BLaER1 treated with 17β-estradiol and CSF1 and Interleukin-3, amounts not matched to agents 10 nM and 100 nM (cell line): Measurements from ENCODE around the gene NUDT14.

Experiments
- H3K27ac ChIP-seq, 11 experiments: shearing (Covaris generic); formaldehyde crosslinking; 2 replicates each; pipeline ENCODE4 v1.8.1; 2022
- H3K27me3 ChIP-seq, 11 experiments: shearing (Covaris generic); formaldehyde crosslinking; 2 replicates each; pipeline ENCODE4 v1.8.1; 2022
- H3K36me3 ChIP-seq, 11 experiments: shearing (Covaris generic); formaldehyde crosslinking; 2 replicates each; pipeline ENCODE4 v1.8.1; 2022
- H3K4me1 ChIP-seq, 10 experiments: shearing (Covaris generic); formaldehyde crosslinking; 2 replicates each; pipeline ENCODE4 v1.8.1; 2022
- H3K4me2 ChIP-seq, 11 experiments: shearing (Covaris generic); formaldehyde crosslinking; 2 replicates each; pipeline ENCODE4 v1.8.1; 2022
- H3K4me3 ChIP-seq, 10 experiments: shearing (Covaris generic); formaldehyde crosslinking; 2 replicates each; pipeline ENCODE4 v1.8.1; 2022
- H3K9ac ChIP-seq, 11 experiments: shearing (Covaris generic); formaldehyde crosslinking; 2 replicates each; pipeline ENCODE4 v1.8.1; 2022
- H3K9me3 ChIP-seq, 11 experiments: shearing (Covaris generic); formaldehyde crosslinking; replicated peaks in 1 of 11; 2 replicates each; pipeline ENCODE4 v1.8.1; 2022
- H4K20me1 ChIP-seq, 11 experiments: shearing (Covaris generic); formaldehyde crosslinking; 2 replicates each; pipeline ENCODE4 v1.8.1; 2022
- Cebpa-rat ChIP-seq, 11 experiments: shearing (Covaris generic); IDR thresholded peaks; 2 replicates each; pipeline ENCODE4 v1.8.1; 2022

The NUDT14 gene

DNA sequence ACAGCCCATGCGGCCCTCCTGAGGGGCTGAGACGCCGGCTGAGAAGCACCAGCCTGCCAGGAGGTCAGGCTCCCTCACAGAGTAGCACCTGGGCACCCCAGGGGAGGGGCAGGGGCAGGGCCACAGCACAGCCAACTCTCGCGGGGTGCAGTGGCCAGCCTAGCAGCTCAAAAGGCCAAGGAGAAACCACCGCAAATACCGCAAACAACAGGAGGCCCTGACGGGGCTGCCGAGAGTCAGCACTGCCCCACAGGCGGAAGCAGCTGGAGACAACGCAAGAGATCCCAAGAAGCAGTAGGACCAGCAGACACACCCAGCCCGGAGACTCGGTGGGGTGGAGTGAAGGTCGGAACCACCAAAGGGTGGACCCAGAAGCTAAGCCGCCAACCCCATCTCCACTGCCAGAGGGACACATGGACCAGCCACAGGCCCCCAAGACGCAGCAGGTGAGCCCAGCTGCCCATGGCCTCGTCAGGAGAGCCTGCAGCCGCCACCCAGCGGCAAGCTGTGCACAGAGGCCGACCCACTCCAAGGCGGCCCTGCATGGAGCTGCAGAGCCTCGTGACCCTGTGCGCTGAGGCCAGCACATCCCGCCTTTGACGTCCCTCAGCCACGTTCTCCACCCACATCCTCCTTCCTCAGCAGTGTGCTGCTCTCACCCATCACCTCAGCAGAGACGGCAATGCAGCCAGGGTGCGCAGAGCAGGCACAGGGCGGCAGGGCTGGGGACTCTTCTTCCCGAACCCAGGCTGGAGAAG, 35.6 kb upstream of the NUDT14 start:
- Histone ChIP-seq H3K9me3 (no peaks in the 10 kb centered on the region), H3K4me2 (no peak overlapping the region), H4K20me1 (peaks cover 52 to 100% (median 100%) of the 10 kb centered on the region in 11 experiments; a peak in 21 of 22 replicates), H3K27me3 (peaks cover 0 to 15% (median 0%) of the 10 kb centered on the region in 11 experiments; a peak in 6 of 22 replicates), H3K27ac (no peak overlapping the region), H3K4me1 (peaks cover 17 to 79% (median 57%) of the 10 kb centered on the region in 10 experiments), H3K36me3 (peaks cover 50 to 80% (median 59%) of the 10 kb centered on the region in 11 experiments), H3K4me3 (no peak overlapping the region), H3K9ac (no peak overlapping the region)
- no peak for TF ChIP-seq Cebpa-rat (IDR thresholded peaks at IDR 0.05)

DNA sequence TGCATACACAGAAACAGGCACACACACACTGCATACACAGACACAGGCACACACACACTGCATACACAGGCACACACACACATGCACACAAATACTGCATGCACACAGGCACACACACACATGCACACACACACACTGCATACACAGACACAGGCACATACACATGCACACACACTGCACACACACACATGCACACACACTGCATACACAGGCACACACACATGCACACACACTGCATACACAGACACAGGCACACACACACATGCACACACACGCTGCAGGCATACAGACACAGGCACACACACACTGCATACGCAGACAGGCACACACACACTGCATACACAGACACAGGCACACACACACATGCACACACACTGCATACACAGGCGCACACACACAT, 34.5 kb upstream of the NUDT14 start:
- no peak overlapping the region for H3K9ac ChIP-seq
- peaks cover 52 to 100% (median 97%) of the 10 kb centered on the region in 11 experiments; a peak in 21 of 22 replicates for H4K20me1 ChIP-seq
- H3K4me1 ChIP-seq = peaks cover 17 to 79% (median 56%) of the 10 kb centered on the region in 10 experiments
- no peak for TF ChIP-seq Cebpa-rat (IDR thresholded peaks at IDR 0.05)
- H3K4me2 ChIP-seq = peak overlapping the region in 6 of 11 experiments; percentile 67 to 91 (median 86); a peak in 6 of 22 replicates
- no peak overlapping the region for H3K4me3 ChIP-seq
- no peak overlapping the region for H3K27ac ChIP-seq
- H3K27me3 ChIP-seq = peaks cover 0 to 15% (median 0%) of the 10 kb centered on the region in 11 experiments; a peak in 6 of 22 replicates
- peaks cover 43 to 79% (median 50%) of the 10 kb centered on the region in 11 experiments for H3K36me3 ChIP-seq
- H3K9me3 ChIP-seq = no peaks in the 10 kb centered on the region

DNA sequence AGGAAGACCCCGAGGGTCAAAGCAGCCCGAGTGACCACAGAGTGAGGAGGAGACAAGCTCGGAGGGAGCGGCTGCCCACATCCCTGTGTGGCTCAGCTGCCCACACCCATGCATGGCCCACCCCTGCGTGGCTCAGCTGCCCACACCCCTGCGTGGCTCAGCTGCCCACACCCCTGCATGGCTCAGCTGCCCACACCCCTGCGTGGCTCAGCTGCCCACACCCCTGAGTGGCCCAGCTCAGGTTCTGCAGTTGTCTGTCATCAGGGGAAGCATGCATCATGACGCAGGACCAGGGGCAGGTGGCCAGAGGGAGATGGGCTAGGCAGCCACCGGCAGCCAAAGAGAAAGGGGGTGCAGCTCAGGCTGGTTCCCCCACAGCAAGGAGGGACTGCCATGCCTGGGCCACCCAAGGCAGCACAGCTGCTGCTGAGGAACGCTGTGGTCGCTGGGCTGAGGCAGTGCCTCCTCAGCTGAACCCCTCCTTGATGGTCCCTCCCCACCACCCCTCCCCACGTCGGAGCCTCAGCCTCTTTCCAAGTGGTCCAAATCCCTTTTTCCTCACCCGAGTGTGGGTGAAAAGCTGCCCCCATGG, 33.3 kb upstream of the NUDT14 start:
- peaks cover 17 to 79% (median 52%) of the 10 kb centered on the region in 10 experiments for H3K4me1 ChIP-seq
- peak overlapping the region in 1 of 10 experiments; percentile 19; a peak in 2 of 20 replicates for H3K4me3 ChIP-seq
- peak overlapping the region; percentile 38 to 94 (median 80); a peak in 21 of 22 replicates for H3K4me2 ChIP-seq
- peaks cover 0 to 15% (median 0%) of the 10 kb centered on the region in 11 experiments; a peak in 6 of 22 replicates for H3K27me3 ChIP-seq
- peak overlapping the region in 2 of 11 experiments; percentile 10 to 26; a peak in 2 of 22 replicates for H3K27ac ChIP-seq
- H3K9ac ChIP-seq = peak overlapping the region in 4 of 11 experiments; percentile 4 to 58 (median 56); a peak in 8 of 22 replicates
- no peaks in the 10 kb centered on the region for H3K9me3 ChIP-seq
- peaks cover 45 to 77% (median 48%) of the 10 kb centered on the region in 11 experiments for H3K36me3 ChIP-seq
- no peak for TF ChIP-seq Cebpa-rat (IDR thresholded peaks at IDR 0.05)
- peaks cover 52 to 98% (median 85%) of the 10 kb centered on the region in 11 experiments; a peak in 21 of 22 replicates for H4K20me1 ChIP-seq

DNA sequence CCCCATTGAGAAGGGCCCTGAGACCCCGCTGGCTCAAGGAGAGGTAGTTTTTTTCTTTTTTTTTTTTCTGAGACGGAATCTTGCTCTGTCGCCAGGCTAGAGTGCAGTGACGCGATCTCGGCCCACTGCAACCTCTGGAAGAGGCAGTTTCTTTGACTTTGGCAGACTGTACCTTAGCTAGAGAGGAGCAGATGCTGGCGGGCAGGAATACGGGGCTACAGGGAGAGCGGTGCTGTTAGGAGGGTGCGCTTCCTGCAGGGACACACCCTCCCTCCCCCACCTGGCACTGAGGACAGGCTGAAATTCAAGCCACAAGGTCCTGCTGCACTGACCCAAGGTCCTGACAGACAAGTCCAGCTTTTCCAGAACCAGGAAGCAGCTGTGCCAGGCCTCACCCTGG, 32.2 kb upstream of the NUDT14 start:
- TF ChIP-seq Cebpa-rat (IDR thresholded peaks at IDR 0.05) = no peak
- peaks cover 52 to 98% (median 78%) of the 10 kb centered on the region in 11 experiments; a peak in 21 of 22 replicates for H4K20me1 ChIP-seq
- peaks cover 17 to 89% (median 60%) of the 10 kb centered on the region in 10 experiments for H3K4me1 ChIP-seq
- peak overlapping the region in 1 of 10 experiments; percentile 19; a peak in 2 of 20 replicates for H3K4me3 ChIP-seq
- H3K27ac ChIP-seq = peak overlapping the region in 4 of 11 experiments; percentile 10 to 37 (median 22); a peak in 5 of 22 replicates
- peaks cover 0 to 15% (median 0%) of the 10 kb centered on the region in 11 experiments; a peak in 6 of 22 replicates for H3K27me3 ChIP-seq
- peak overlapping the region in 6 of 11 experiments; percentile 10 to 58 (median 54); a peak in 10 of 22 replicates for H3K9ac ChIP-seq
- H3K9me3 ChIP-seq = no peaks in the 10 kb centered on the region
- peak overlapping the region; percentile 38 to 94 (median 80); a peak in 21 of 22 replicates for H3K4me2 ChIP-seq
- peaks cover 37 to 74% (median 40%) of the 10 kb centered on the region in 11 experiments for H3K36me3 ChIP-seq

DNA sequence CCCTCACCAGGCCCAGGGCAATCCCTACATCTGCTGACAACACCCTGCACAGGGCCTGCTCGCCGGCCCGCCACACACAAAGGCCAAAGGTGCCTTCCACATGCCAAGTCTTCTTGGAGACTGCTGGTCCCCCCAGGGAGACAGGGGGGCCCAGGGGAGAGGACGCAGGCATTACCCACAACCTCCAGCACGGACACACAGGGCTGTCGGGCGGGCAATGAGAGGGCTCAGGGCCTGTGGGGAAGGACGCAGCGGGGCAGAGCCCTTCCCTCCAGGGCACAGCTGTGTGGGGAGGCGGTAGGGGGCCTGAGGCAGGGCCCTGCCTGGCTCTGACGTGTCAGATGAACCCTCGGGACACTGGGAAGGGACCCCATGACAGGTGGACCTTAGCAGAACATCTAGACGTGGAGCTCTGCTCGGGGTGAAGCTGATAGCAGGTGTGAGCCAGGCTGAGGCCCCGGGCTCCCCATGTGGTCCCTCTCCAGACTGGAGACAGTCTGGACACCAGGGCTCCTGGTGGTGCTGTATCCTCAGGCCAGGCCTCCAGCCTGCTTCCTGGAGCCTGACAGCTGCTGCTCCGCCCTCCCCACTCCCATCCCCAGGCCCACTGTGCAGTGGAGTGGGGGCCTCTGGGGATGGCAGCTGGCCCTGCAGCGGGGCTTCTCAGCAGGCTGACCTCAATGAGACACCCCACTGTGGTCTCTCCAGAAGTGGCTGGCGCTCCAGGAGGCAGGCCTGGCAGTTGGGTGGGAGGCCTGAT, 31.6 kb upstream of the NUDT14 start:
- Histone ChIP-seq H3K27me3 (peaks cover 0 to 15% (median 0%) of the 10 kb centered on the region in 11 experiments; a peak in 6 of 22 replicates), H3K36me3 (peaks cover 30 to 68% (median 34%) of the 10 kb centered on the region in 11 experiments), H4K20me1 (peaks cover 52 to 96% (median 74%) of the 10 kb centered on the region in 11 experiments; a peak in 21 of 22 replicates), H3K4me3 (no peak overlapping the region), H3K4me1 (peaks cover 17 to 87% (median 62%) of the 10 kb centered on the region in 10 experiments), H3K4me2 (peak overlapping the region in 9 of 11 experiments; percentile 67 to 94 (median 85); a peak in 18 of 22 replicates), H3K27ac (peak overlapping the region in 2 of 11 experiments; percentile 26 to 29; a peak in 4 of 22 replicates), H3K9me3 (no peaks in the 10 kb centered on the region), H3K9ac (peak overlapping the region in 8 of 11 experiments; percentile 0 to 58 (median 32); a peak in 8 of 22 replicates)
- no peak for TF ChIP-seq Cebpa-rat (IDR thresholded peaks at IDR 0.05)

DNA sequence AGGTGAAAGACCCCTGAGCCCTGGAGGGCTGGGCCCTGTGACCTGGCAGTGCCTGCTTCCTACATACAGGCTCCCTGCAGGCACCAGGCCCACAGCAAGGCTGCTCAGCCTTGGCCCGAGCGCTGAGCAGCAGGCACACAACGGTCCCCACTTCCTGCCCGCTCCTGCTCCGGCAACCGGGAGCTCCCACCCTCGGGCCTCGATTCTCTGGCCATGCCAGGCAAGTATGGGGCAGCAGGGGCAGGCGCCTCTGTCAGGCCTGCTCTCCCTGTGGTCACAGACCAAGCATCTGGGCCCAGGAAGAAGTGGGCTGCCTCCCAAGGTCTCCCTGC, 30.6 kb upstream of the NUDT14 start:
- H3K9me3 ChIP-seq = no peaks in the 10 kb centered on the region
- no peak overlapping the region for H3K4me3 ChIP-seq

DNA sequence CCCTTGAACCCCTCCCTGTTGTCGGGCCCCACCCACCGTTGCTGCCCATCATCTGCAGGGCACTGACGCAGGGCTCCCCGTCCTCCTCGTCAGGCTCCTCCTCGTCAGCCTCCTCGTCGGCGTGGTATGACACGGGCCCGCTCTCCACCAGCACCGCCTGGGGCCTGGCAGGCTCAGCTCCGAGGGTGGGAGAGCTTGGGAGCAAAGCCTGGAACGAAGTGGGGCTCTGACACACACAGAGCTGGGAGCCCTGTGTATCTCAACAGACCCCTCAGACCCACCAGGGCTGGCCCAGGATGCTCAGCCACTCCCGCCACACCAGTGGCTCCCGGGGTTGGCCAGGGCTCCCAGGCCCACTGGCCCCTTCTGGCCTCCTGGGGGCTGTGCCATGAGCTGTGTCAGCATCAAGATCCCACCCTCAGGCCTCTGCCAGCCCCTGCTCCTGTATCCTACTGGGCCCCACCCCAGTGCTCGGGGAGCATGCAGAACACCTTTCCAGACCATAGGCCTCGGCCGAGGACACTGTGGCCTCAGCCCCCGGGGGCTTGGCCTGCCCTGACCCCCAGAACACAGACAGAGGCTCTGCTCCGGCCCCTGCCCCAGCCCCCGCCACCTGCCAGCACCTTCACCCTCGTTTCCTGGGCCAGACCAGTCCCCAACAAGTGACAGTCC, 30.1 kb upstream of the NUDT14 start:
- H3K27me3 ChIP-seq = peaks cover 0 to 15% (median 0%) of the 10 kb centered on the region in 11 experiments; a peak in 6 of 22 replicates
- peaks cover 17 to 95% (median 75%) of the 10 kb centered on the region in 10 experiments for H3K4me1 ChIP-seq
- peak overlapping the region in 8 of 11 experiments; percentile 73 to 94 (median 86); a peak in 16 of 22 replicates for H3K4me2 ChIP-seq
- peaks cover 16 to 53% (median 19%) of the 10 kb centered on the region in 11 experiments; a peak in 20 of 22 replicates for H3K36me3 ChIP-seq
- peaks cover 46 to 95% (median 70%) of the 10 kb centered on the region in 11 experiments; a peak in 21 of 22 replicates for H4K20me1 ChIP-seq
- TF ChIP-seq Cebpa-rat (IDR thresholded peaks at IDR 0.05) = no peak
- H3K4me3 ChIP-seq = no peak overlapping the region
- H3K9ac ChIP-seq = peak overlapping the region in 4 of 11 experiments; percentile 53 to 58 (median 56); a peak in 8 of 22 replicates
- H3K9me3 ChIP-seq = no peaks in the 10 kb centered on the region
- peak overlapping the region in 1 of 11 experiments; percentile 26; a peak in 2 of 22 replicates for H3K27ac ChIP-seq

More for the DNA sequence above, 30.6 kb upstream of the NUDT14 start:
- TF ChIP-seq Cebpa-rat (IDR thresholded peaks at IDR 0.05) = no peak
- H3K27ac ChIP-seq = peak overlapping the region in 1 of 11 experiments; percentile 26; a peak in 1 of 22 replicates
- H3K27me3 ChIP-seq = peaks cover 0 to 15% (median 0%) of the 10 kb centered on the region in 11 experiments; a peak in 6 of 22 replicates
- H3K36me3 ChIP-seq = peaks cover 21 to 58% (median 24%) of the 10 kb centered on the region in 11 experiments; a peak in 21 of 22 replicates
- H3K4me2 ChIP-seq = peak overlapping the region in 9 of 11 experiments; percentile 67 to 94 (median 85); a peak in 17 of 22 replicates
- H4K20me1 ChIP-seq = peaks cover 51 to 96% (median 74%) of the 10 kb centered on the region in 11 experiments; a peak in 21 of 22 replicates
- H3K9ac ChIP-seq = peak overlapping the region in 4 of 11 experiments; percentile 53 to 58 (median 56); a peak in 8 of 22 replicates
- peaks cover 17 to 92% (median 71%) of the 10 kb centered on the region in 10 experiments for H3K4me1 ChIP-seq
